T-helper 22 cell (primary cell): ENCODE results near the gene ADGRL2.

ENCODE experiments used
- DNase-seq: peaks from one replicate; pipeline ENCODE4 v3.0.0-alpha.2; 2020; ENCODE audit warnings: low read depth

Gene ADGRL2

GRCh38 chr1:81800695-81801650 is at the start of gene ADGRL2:
TSS of gene ADGRL2 (plus strand) at chr1:81800934. CDS start at chr1:81836985, 36,051 bp downstream.
- no peak for DNase-seq

GRCh38 chr1:81752840-81753239 is 47.9 kb upstream of the ADGRL2 start:
- DNase-seq: no peak

GRCh38 chr1:81754424-81754823 is 46.3 kb upstream of the ADGRL2 start:
- no peak for DNase-seq

GRCh38 chr1:81756872-81757271 is 43.9 kb upstream of the ADGRL2 start:
- no peak for DNase-seq

- DNase-seq: no peak
Observed at GRCh38 chr1:81757398-81758020, 43.2 kb upstream of the ADGRL2 start.

GRCh38 chr1:81758181-81758580 is 42.6 kb upstream of the ADGRL2 start:
- no peak for DNase-seq

GRCh38 chr1:81760477-81761097 is 40.1 kb upstream of the ADGRL2 start:
- DNase-seq: no peak

GRCh38 chr1:81775510-81775909 is 25.2 kb upstream of the ADGRL2 start:
- DNase-seq: no peak

GRCh38 chr1:81780705-81781454 is 19.9 kb upstream of the ADGRL2 start:
- DNase-seq: no peak

- DNase-seq: no peak
Observed at GRCh38 chr1:81781749-81782148, 19.0 kb upstream of the ADGRL2 start.

GRCh38 chr1:81792184-81792583 is 8.6 kb upstream of the ADGRL2 start:
- DNase-seq: no peak

- no peak for DNase-seq
Observed at GRCh38 chr1:81797701-81798100, 3.0 kb upstream of the ADGRL2 start.

- no peak for DNase-seq
Observed at GRCh38 chr1:81799939-81800694, 617 bp upstream of the ADGRL2 start.

GRCh38 chr1:81801651-81802456 is 1.1 kb downstream of the ADGRL2 start:
- no peak for DNase-seq

- no peak for DNase-seq
Observed at GRCh38 chr1:81802457-81802706, 1.6 kb downstream of the ADGRL2 start.

GRCh38 chr1:81802707-81803430 is 2.1 kb downstream of the ADGRL2 start:
- no peak for DNase-seq

GRCh38 chr1:81803431-81804110 is 2.8 kb downstream of the ADGRL2 start:
- DNase-seq: no peak

- no peak for DNase-seq
Observed at GRCh38 chr1:81804312-81804711, 3.6 kb downstream of the ADGRL2 start.
